Neural progenitor cell (in vitro differentiated cells): Measurements from ENCODE around the gene MAGI3. TPM values are rescaled to one million over a fixed set of nuclear protein-coding genes. Genes with fewer than 3 reads are reported as not detected.

Experiments used
- DNase-seq: peaks from one replicate; pipeline ENCODE4 v3.0.0-alpha.2; 2016; ENCODE audit warnings: low spot score
- H2AFZ ChIP-seq: fragments of 200-600 bp; sonication (generic); replicated peaks from 2 replicates; pipeline ENCODE4 v1.6.1; 2016; ENCODE audit warnings: antibody characterized with exemption
- H3F3A ChIP-seq: fragments of 200-600 bp; sonication (generic); 2 replicates; pipeline ENCODE4 v1.6.1; 2016; ENCODE audit warnings: antibody characterized with exemption, low read depth
- H3K27ac ChIP-seq: fragments of 200-600 bp; sonication (generic); 2 replicates; pipeline ENCODE4 v1.5.1; 2016; ENCODE audit warnings: mild to moderate bottlenecking
- H3K27me3 ChIP-seq: fragments of 200-600 bp; sonication (generic); 2 replicates; pipeline ENCODE4 v1.6.1; 2016; ENCODE audit warnings: mild to moderate bottlenecking, moderate library complexity
- H3K36me3 ChIP-seq: fragments of 200-600 bp; sonication (generic); 2 replicates; pipeline ENCODE4 v1.5.1; 2016
- H3K4me1 ChIP-seq: fragments of 200-600 bp; sonication (generic); 2 replicates; pipeline ENCODE4 v1.6.1; 2016; ENCODE audit warnings: mixed run types
- H3K4me2 ChIP-seq: fragments of 200-600 bp; sonication (generic); 2 replicates; pipeline ENCODE4 v1.6.1; 2016
- H3K4me3 ChIP-seq: fragments of 200-600 bp; sonication (generic); 2 replicates; pipeline ENCODE4 v1.5.1; 2016
- H3K79me2 ChIP-seq: fragments of 200-600 bp; sonication (generic); 2 replicates; pipeline ENCODE4 v1.6.1; 2016; ENCODE audit warnings: low read depth
- H3K9ac ChIP-seq: fragments of 200-600 bp; sonication (generic); 2 replicates; pipeline ENCODE4 v1.6.1; 2016
- H3K9me3 ChIP-seq: fragments of 200-600 bp; sonication (generic); 2 replicates; pipeline ENCODE4 v1.5.1; 2016; ENCODE audit warnings: low read depth
- H4K20me1 ChIP-seq: fragments of 200-600 bp; sonication (generic); 2 replicates; pipeline ENCODE4 v1.6.1; 2016; ENCODE audit warnings: low read depth
- H3K27ac Mint-ChIP-seq: 3 replicates; pipeline ENCODE4 v1.8.0; 2021; ENCODE audit warnings: mixed read lengths
- H3K27me3 Mint-ChIP-seq: 2 replicates; pipeline ENCODE4 v1.8.0; 2022; ENCODE audit warnings: low read depth, mild to moderate bottlenecking, inconsistent platforms, moderate library complexity, mixed read lengths; ENCODE audit not compliant: insufficient read depth
- H3K36me3 Mint-ChIP-seq: 3 replicates; pipeline ENCODE4 v1.8.0; 2021; ENCODE audit warnings: mixed read lengths
- H3K4me1 Mint-ChIP-seq: 3 replicates; pipeline ENCODE4 v1.8.0; 2021; ENCODE audit warnings: mixed read lengths
- H3K4me3 Mint-ChIP-seq: 3 replicates; pipeline ENCODE4 v1.8.0; 2021; ENCODE audit warnings: mild to moderate bottlenecking, moderate library complexity, mixed read lengths
- H3K9me3 Mint-ChIP-seq: 3 replicates; pipeline ENCODE4 v1.8.0; 2020; ENCODE audit warnings: mixed read lengths
- EZH2 ChIP-seq: fragments of 200-600 bp; sonication (generic); IDR thresholded peaks from 2 replicates; pipeline ENCODE4 v1.6.1; 2017; ENCODE audit warnings: antibody characterized with exemption, mild to moderate bottlenecking, moderate library complexity
- EZH2phosphoT487 ChIP-seq: fragments of 200-600 bp; sonication (generic); IDR thresholded peaks from 2 replicates; pipeline ENCODE4 v1.6.1; 2017; ENCODE audit warnings: antibody characterized with exemption
- total RNA-seq: library from RNA; depleted of rRNA; stranded (reverse); fragments of >200 nt; gene quantifications from 2 replicates; pipeline ENCODE4 v1.2.3, GENCODE V29; 2015; ENCODE audit warnings: low replicate concordance
- TF ChIP-seq, protein P1 (sequence below): fragments of 200-600 bp; sonication (generic); IDR thresholded peaks from 2 replicates; pipeline ENCODE4 v1.5.1; 2017; ENCODE audit warnings: antibody characterized with exemption, mild to moderate bottlenecking

MAGI3 gene
- total RNA-seq, 1 donor from 2014 or later, result 26.9 TPM

DNA sequence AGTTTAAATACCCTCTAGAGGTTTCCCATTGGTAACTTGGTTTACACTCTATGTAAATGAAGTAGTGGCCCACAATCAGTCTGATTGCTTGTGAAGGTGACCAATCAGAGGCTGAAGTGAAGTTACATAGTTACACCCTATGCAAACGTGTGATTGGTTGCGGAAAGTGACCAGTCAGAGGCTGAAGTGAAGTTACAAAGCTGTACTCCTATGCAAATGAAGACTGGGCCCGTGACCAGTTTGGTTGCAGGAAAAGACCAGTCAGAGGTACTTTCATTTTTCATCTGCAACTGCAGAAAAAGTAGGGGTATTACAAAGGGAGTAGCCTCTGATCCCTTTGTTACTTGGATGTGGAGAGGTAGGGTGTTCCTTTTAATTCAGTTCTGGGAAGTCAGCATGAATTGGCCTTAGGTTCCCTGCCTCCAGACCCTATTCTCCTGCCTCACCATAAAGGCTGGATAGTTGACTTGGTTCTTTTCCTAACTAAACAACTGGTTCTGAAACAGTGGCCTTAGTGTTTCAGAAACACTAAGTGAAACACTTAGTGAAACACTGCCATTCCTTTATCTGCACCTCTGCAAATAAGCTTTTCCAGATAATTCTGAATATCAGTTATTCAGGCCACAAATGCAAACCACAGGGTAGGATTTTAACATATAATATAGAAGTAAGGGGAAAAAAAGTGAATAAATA lies 39.3 kb downstream of the MAGI3 start:
- Histone ChIP-seq H3K4me2 (no peak overlapping the region), H3K27me3 (no peaks in the 10 kb centered on the region), H3F3A (no peaks in the 10 kb centered on the region), H3K4me1 (no peaks in the 10 kb centered on the region), H4K20me1 (no peaks in the 10 kb centered on the region), H3K9ac (no peak overlapping the region), H2AFZ (no peak overlapping the region), H3K27ac (no peak overlapping the region), H3K79me2 (peaks cover 9% of the 10 kb centered on the region), H3K4me3 (no peak overlapping the region), H3K9me3 (no peaks in the 10 kb centered on the region), H3K36me3 (no peaks in the 10 kb centered on the region)
- Mint-ChIP-seq H3K4me1 (no peaks in the 10 kb centered on the region), H3K27me3 (peaks cover under 1% of the 10 kb centered on the region), H3K9me3 (peaks cover 5% of the 10 kb centered on the region), H3K36me3 (no peaks in the 10 kb centered on the region), H3K27ac (no peak overlapping the region), H3K4me3 (no peak overlapping the region)
- no peak for DNase-seq
- TF ChIP-seq EZH2 (no peak), EZH2phosphoT487 (no peak)
- TF ChIP-seq, protein P1, sequence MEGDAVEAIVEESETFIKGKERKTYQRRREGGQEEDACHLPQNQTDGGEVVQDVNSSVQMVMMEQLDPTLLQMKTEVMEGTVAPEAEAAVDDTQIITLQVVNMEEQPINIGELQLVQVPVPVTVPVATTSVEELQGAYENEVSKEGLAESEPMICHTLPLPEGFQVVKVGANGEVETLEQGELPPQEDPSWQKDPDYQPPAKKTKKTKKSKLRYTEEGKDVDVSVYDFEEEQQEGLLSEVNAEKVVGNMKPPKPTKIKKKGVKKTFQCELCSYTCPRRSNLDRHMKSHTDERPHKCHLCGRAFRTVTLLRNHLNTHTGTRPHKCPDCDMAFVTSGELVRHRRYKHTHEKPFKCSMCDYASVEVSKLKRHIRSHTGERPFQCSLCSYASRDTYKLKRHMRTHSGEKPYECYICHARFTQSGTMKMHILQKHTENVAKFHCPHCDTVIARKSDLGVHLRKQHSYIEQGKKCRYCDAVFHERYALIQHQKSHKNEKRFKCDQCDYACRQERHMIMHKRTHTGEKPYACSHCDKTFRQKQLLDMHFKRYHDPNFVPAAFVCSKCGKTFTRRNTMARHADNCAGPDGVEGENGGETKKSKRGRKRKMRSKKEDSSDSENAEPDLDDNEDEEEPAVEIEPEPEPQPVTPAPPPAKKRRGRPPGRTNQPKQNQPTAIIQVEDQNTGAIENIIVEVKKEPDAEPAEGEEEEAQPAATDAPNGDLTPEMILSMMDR, result no peak

DNA sequence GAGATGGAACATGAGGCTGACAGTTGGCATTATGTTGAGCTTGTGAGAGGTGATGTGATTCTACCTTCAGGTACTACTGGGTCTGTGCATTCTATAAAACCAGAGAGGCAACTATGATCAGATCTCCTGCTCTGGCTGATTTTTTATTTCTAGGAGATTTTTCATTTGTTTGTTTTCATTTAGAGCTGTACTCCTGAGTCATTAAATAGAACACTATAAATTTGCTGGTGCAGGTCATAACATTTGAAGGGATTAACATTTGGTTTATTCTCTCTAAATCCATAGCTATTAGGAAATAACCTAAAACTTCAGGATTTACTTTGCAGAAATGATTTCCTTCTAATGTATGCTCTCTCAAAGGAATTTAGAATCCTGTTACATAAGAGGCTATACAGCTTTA lies 42.9 kb downstream of the MAGI3 start:
- no peaks in the 10 kb centered on the region for H3K27me3 Mint-ChIP-seq
- H3K9ac ChIP-seq, result no peak overlapping the region
- H3K79me2 ChIP-seq, result peaks cover 9% of the 10 kb centered on the region
- TF ChIP-seq, protein P1, result no peak
- TF ChIP-seq EZH2phosphoT487, result no peak
- no peaks in the 10 kb centered on the region for H3F3A ChIP-seq
- no peaks in the 10 kb centered on the region for H3K27me3 ChIP-seq
- H4K20me1 ChIP-seq, result no peaks in the 10 kb centered on the region
- H3K36me3 ChIP-seq, result no peaks in the 10 kb centered on the region
- DNase-seq, result no peak
- H3K27ac ChIP-seq, result no peak overlapping the region
- H3K4me2 ChIP-seq, result no peak overlapping the region
- no peaks in the 10 kb centered on the region for H3K36me3 Mint-ChIP-seq
- no peak overlapping the region for H2AFZ ChIP-seq
- H3K4me3 ChIP-seq, result no peak overlapping the region
- no peaks in the 10 kb centered on the region for H3K4me1 ChIP-seq
- no peak overlapping the region for H3K27ac Mint-ChIP-seq
- H3K9me3 ChIP-seq, result no peaks in the 10 kb centered on the region
- no peak overlapping the region for H3K4me3 Mint-ChIP-seq
- H3K9me3 Mint-ChIP-seq, result no peaks in the 10 kb centered on the region
- H3K4me1 Mint-ChIP-seq, result no peaks in the 10 kb centered on the region

DNA sequence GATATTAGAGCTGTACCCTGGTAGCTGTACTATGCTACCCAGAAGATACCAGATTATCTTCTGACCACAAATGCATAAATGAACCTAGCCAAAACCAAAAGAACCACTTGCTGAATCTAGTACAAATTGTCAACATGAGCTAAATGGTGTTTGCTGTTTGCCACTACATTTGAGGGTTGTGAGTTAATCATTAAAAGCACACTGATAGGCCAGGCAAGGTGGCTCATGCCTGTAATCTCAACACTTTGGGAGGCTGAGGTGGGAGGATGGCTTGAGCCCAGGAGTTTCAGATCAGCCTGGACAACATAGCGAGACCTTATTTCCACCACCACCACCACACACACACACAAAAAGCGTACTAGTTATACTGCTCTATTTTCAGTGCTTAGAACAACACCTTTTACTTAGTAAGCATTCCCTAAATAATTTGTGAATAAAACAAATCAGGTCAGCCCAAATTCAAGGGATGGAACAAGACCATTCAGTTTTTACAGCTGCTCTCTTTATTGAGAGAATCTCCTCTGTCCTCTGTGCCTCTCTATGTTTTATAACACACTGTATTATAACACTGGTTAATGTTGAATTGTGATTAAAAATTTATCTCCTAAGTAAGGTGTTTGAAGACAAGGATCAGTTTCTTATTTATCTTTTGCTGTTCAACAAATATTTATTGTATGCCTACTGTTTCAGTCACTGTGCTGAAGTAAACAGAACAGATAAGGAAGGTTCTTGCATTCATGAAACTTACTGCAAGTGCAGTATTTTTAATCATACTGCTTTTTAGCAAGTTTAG lies 44.0 kb downstream of the MAGI3 start:
- Mint-ChIP-seq H3K27me3 (no peaks in the 10 kb centered on the region), H3K36me3 (no peaks in the 10 kb centered on the region), H3K27ac (no peak overlapping the region), H3K4me3 (no peak overlapping the region), H3K9me3 (no peaks in the 10 kb centered on the region), H3K4me1 (no peaks in the 10 kb centered on the region)
- H3K9ac ChIP-seq, result no peak overlapping the region
- TF ChIP-seq, protein P1, result no peak
- no peak for TF ChIP-seq EZH2
- TF ChIP-seq EZH2phosphoT487, result no peak
- H3K4me1 ChIP-seq, result no peaks in the 10 kb centered on the region
- no peaks in the 10 kb centered on the region for H4K20me1 ChIP-seq
- H3K36me3 ChIP-seq, result no peaks in the 10 kb centered on the region
- peaks cover 9% of the 10 kb centered on the region for H3K79me2 ChIP-seq
- no peak overlapping the region for H3K4me3 ChIP-seq
- H3K4me2 ChIP-seq, result no peak overlapping the region
- DNase-seq, result no peak
- H3K27ac ChIP-seq, result no peak overlapping the region
- no peaks in the 10 kb centered on the region for H3K9me3 ChIP-seq
- H3K27me3 ChIP-seq, result no peaks in the 10 kb centered on the region
- H2AFZ ChIP-seq, result no peak overlapping the region
- H3F3A ChIP-seq, result no peaks in the 10 kb centered on the region
